Gastrocnemius medialis (tissue), 4 donors: Measurements from ENCODE around the gene KCNT1. TPM values are rescaled to one million over a fixed set of nuclear protein-coding genes. Genes with fewer than 3 reads are reported as not detected.

Source experiments
- ATAC-seq, 2 donors: fragments of 150-250 bp; one replicate each; pipeline ENCODE4 v1.9.1; 2016
- DNase-seq, 2 donors: peaks; one replicate each; pipeline ENCODE4 v3.0.0-alpha.2; 2019
- H3K27ac ChIP-seq, 4 donors: fragments of 200-600 bp; sonication (generic); 1 replicate in 1 of 4; 2 replicates in 3 of 4; pipeline ENCODE4 v1.5.1; 2016 to 2018; ENCODE audit warnings: mild to moderate bottlenecking in 2 of 4, moderate library complexity in 1 of 4
- H3K27me3 ChIP-seq, 3 donors: fragments of 200-600 bp; sonication (generic) in 2 of 3; 1 replicate in 1 of 3; 2 replicates in 2 of 3; pipeline versions ENCODE4 v1.5.1 to v1.6.0; 2016 to 2019; ENCODE audit warnings: mild to moderate bottlenecking in 1 of 3, moderate library complexity in 1 of 3
- H3K36me3 ChIP-seq, 2 donors: fragments of 200-600 bp; sonication (generic) in 1 of 2; one replicate each; pipeline ENCODE4 v1.5.1; 2017 to 2018
- H3K4me1 ChIP-seq, 2 donors: fragments of 200-600 bp; sonication (generic) in 1 of 2; one replicate each; pipeline ENCODE4 v1.5.1; 2016 to 2017; ENCODE audit warnings: mild to moderate bottlenecking in 2 of 2
- H3K4me3 ChIP-seq, 4 donors: fragments of 200-600 bp; sonication (generic) in 3 of 4; 1 replicate in 1 of 4; 2 replicates in 3 of 4; pipeline ENCODE4 v1.5.1; 2016 to 2019; ENCODE audit warnings: mild to moderate bottlenecking in 2 of 4
- H3K9me3 ChIP-seq, 3 donors: fragments of 200-600 bp; sonication (generic) in 2 of 3; 1 replicate in 1 of 3; 2 replicates in 2 of 3; pipeline ENCODE4 v1.5.1; 2016 to 2019
- POLR2A ChIP-seq, 2 donors: fragments of 450-650 bp; IDR thresholded peaks; one replicate each; pipeline ENCODE4 v1.6.1; 2017; ENCODE audit warnings: antibody characterized with exemption in 2 of 2, mild to moderate bottlenecking in 2 of 2, moderate library complexity in 2 of 2
- in situ Hi-C, 4 donors: fragments of 200-750 bp; cut with MboI; loops; one replicate each; pipeline versions ENCODE4 v1.15.0 to v1.8.0; 2017; ENCODE audit warnings: low sequenced_read_pairs in 4 of 4
- intact Hi-C: fragments of 100-400 bp; cut with DNase I; formaldehyde crosslinking; loops from one replicate; pipeline ENCODE4 v1.15.1; 2023; ENCODE audit warnings: low total_unique reads
- total RNA-seq, 4 donors: library from RNA; depleted of rRNA; stranded (reverse); fragments of >200 nt; gene quantifications; one replicate each; pipeline versions ENCODE4 v1.1.0 to v1.2.3, GENCODE V29; 2016
- TF ChIP-seq, protein P1 (sequence below), 5 experiments: fragments of 450-650 bp in 3 of 5; fragments of 200-600 bp in 2 of 5; sonication (generic) in 2 of 5; IDR thresholded peaks in 4 of 5; conservative IDR thresholded peaks in 1 of 5; 1 replicate in 4 of 5; 2 replicates in 1 of 5; pipeline ENCODE4 v1.5.1; 2016 to 2019; ENCODE audit warnings: antibody characterized with exemption in 5 of 5, mild to moderate bottlenecking in 3 of 5, moderate library complexity in 3 of 5

The KCNT1 gene
- total RNA-seq, 4 donors from 2014 or later: 2.3 to 8.7 (median 5.3) TPM

DNA sequence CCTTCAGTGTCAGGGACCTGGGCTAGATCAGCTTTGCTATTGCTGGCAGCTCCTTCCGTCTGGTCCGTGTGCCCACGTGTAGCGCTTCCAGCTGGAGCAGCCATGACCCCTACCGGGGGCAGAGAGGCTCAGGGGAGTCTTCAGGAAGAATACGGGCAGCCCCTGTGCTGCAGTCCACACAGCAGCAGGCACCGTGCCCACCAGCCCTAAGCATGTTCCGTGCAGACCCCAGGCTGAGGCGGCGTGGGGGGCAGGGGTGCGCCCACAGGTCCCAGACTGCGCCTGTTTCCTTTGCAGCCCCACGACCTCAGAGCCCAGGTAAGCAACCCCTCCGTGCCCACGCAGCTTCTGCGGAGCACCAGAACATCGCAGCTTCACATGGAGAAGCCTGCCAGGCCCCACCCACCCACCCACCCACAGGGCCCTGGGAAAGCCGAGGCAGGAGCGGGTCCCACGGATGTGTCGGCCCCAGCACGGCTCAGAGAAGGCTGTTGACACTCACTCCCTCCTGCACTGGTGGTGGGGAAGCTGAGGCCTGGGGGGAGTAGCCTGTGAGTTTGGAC lies 83.1 kb downstream of the KCNT1 start:
- ATAC-seq: no peak
- TF ChIP-seq, protein P1, sequence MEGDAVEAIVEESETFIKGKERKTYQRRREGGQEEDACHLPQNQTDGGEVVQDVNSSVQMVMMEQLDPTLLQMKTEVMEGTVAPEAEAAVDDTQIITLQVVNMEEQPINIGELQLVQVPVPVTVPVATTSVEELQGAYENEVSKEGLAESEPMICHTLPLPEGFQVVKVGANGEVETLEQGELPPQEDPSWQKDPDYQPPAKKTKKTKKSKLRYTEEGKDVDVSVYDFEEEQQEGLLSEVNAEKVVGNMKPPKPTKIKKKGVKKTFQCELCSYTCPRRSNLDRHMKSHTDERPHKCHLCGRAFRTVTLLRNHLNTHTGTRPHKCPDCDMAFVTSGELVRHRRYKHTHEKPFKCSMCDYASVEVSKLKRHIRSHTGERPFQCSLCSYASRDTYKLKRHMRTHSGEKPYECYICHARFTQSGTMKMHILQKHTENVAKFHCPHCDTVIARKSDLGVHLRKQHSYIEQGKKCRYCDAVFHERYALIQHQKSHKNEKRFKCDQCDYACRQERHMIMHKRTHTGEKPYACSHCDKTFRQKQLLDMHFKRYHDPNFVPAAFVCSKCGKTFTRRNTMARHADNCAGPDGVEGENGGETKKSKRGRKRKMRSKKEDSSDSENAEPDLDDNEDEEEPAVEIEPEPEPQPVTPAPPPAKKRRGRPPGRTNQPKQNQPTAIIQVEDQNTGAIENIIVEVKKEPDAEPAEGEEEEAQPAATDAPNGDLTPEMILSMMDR (IDR thresholded peaks at IDR 0.05 in 4 of 5, conservative IDR thresholded peaks at IDR 0.05 in 1 of 5): no peak
- TF ChIP-seq POLR2A (IDR thresholded peaks at IDR 0.05): no peak
- no peaks in the 10 kb centered on the region for H3K27me3 ChIP-seq

DNA sequence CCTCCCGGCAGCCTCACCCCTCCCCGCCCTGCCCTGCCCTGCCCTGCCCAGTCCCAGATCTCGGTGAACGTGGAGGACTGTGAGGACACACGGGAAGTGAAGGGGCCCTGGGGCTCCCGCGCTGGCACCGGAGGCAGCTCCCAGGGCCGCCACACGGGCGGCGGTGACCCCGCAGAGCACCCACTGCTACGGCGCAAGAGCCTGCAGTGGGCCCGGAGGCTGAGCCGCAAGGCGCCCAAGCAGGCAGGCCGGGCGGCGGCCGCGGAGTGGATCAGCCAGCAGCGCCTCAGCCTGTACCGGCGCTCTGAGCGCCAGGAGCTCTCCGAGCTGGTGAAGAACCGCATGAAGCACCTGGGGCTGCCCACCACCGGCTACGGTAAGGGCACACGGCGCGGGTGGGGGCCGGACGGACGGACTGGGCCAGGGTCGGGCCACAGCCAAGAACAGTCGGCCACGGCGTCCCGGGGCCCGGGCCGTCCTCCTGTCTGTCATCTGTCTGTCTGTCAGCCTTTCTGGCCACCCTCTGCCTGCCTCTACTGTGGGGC lies 84.2 kb downstream of the KCNT1 start:
- in situ Hi-C loops: no loop called here
- no peak for TF ChIP-seq POLR2A (IDR thresholded peaks at IDR 0.05)
- TF ChIP-seq, protein P1 (IDR thresholded peaks at IDR 0.05 in 4 of 5, conservative IDR thresholded peaks at IDR 0.05 in 1 of 5): no peak
- ATAC-seq: no peak

More for the DNA sequence above, 83.1 kb downstream of the KCNT1 start:
- no peak overlapping the region for H3K27ac ChIP-seq
- no peaks in the 10 kb centered on the region for H3K36me3 ChIP-seq
- in situ Hi-C loops: no loop called here
- no peaks in the 10 kb centered on the region for H3K4me1 ChIP-seq
- no peak for DNase-seq
- H3K9me3 ChIP-seq: no peaks in the 10 kb centered on the region
- H3K4me3 ChIP-seq: no peak overlapping the region
- intact Hi-C loops: no loop called here

DNA sequence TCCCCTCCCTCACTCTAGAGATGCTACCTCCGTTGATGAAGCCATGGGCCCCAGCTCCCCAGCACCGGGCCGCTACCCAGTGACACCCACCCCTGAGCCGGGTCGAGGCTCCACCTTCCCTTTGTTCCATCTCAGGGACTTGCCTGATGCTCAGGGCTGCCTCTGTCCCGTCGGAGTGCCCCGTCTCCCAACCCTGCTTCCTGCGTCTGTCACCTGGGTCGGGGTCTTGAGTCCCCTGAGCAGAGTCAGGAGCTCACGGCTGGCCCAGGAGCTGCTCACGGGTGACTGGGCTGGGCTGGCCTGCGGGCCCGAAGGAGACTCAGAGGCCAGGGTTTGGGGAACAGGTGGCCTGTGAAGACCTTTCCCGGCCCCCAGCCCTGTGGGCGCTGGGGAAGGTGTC lies 85.3 kb downstream of the KCNT1 start:
- Histone ChIP-seq H3K4me1 (no peaks in the 10 kb centered on the region), H3K36me3 (no peaks in the 10 kb centered on the region), H3K27ac (no peak overlapping the region), H3K27me3 (no peaks in the 10 kb centered on the region), H3K9me3 (no peaks in the 10 kb centered on the region), H3K4me3 (no peak overlapping the region)
- intact Hi-C loops (no loop called here), in situ Hi-C loops (no loop called here)
- DNase-seq (no peak), ATAC-seq (no peak)
- TF ChIP-seq, protein P1 (IDR thresholded peaks at IDR 0.05 in 4 of 5, conservative IDR thresholded peaks at IDR 0.05 in 1 of 5): no peak
- no peak for TF ChIP-seq POLR2A (IDR thresholded peaks at IDR 0.05)

More for the DNA sequence above, 84.2 kb downstream of the KCNT1 start:
- no peaks in the 10 kb centered on the region for H3K4me1 ChIP-seq
- no peaks in the 10 kb centered on the region for H3K9me3 ChIP-seq
- intact Hi-C loops: no loop called here
- no peak overlapping the region for H3K27ac ChIP-seq
- no peaks in the 10 kb centered on the region for H3K27me3 ChIP-seq
- no peak overlapping the region for H3K4me3 ChIP-seq
- no peak for DNase-seq
- H3K36me3 ChIP-seq: no peaks in the 10 kb centered on the region

DNA sequence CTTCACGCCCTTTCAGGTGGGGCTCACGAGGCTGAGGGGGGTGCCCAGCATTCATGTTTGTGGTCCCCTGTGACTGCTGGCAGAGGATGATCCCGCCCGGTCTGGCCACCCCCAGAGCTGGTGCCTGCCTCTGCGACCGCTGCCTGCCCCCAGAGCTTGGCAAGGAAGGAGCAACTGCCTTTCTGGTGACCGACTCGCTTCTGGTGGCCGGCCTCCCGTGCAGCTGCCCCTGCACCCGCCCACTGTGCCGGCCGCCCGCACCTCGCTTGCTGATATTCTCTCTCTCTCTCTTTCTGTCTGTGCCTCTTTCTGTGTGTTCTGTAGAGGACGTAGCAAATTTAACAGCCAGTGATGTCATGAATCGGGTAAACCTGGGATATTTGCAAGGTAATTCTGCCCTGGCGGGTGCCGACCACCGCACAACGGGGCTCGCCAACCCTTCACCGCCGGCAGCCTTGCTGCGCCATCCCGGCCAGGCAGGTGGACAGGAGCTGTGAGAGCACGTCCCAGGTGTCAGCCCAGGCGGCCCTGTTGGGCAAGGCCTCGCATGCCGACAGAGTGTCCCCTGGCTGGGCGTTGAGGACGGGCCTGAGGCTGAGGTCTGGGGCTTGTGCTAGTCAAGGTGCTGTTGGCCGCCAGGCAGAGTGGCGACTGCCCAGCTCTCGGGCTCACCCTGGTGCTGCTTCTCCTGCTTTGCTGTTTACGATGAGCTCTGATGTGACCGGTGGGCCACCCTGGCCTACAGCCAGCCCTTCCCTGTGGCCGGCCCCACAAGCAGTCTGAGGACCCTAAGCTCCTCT lies 86.0 kb downstream of the KCNT1 start:
- in situ Hi-C loops: no loop called here
- intact Hi-C loops: no loop called here
- TF ChIP-seq, protein P1 (IDR thresholded peaks at IDR 0.05 in 4 of 5, conservative IDR thresholded peaks at IDR 0.05 in 1 of 5): no peak
- TF ChIP-seq POLR2A (IDR thresholded peaks at IDR 0.05): no peak
- Histone ChIP-seq H3K4me1 (no peaks in the 10 kb centered on the region), H3K9me3 (no peaks in the 10 kb centered on the region), H3K27ac (no peak overlapping the region), H3K36me3 (no peaks in the 10 kb centered on the region), H3K27me3 (no peaks in the 10 kb centered on the region), H3K4me3 (no peak overlapping the region)
- DNase-seq: no peak
- ATAC-seq: no peak
